Colonic mucosa (tissue), 4 donors: Measurements from ENCODE around the gene TLE4. TPM values are rescaled to one million over a fixed set of nuclear protein-coding genes. Genes with fewer than 3 reads are reported as not detected.

Experiments used
- DNase-seq: peaks from one replicate; pipeline ENCODE4 v3.0.0-alpha.2; 2020
- H3K27ac ChIP-seq: fragments of 200-600 bp; one replicate; pipeline ENCODE4 v1.8.0; 2021
- H3K27me3 ChIP-seq: fragments of 200-600 bp; one replicate; pipeline ENCODE4 v1.8.0; 2021
- H3K36me3 ChIP-seq: fragments of 200-600 bp; one replicate; pipeline ENCODE4 v1.8.0; 2021
- H3K4me1 ChIP-seq: fragments of 200-600 bp; one replicate; pipeline ENCODE4 v1.8.0; 2021; ENCODE audit warnings: mild to moderate bottlenecking
- H3K4me3 ChIP-seq: fragments of 200-600 bp; one replicate; pipeline ENCODE4 v1.8.0; 2021
- H3K9ac ChIP-seq, 2 donors: one replicate each; pipeline ENCODE4 v1.7.0; 2013; ENCODE audit warnings: control low read depth in 2 of 2, low read depth in 2 of 2, low read length in 2 of 2
- H3K9me3 ChIP-seq: fragments of 200-600 bp; one replicate; pipeline ENCODE4 v1.8.0; 2021
- CTCF ChIP-seq: fragments of 200-600 bp; IDR thresholded peaks from one replicate; pipeline ENCODE4 v1.8.0; 2022; ENCODE audit warnings: antibody characterized with exemption, mild to moderate bottlenecking
- intact Hi-C: fragments of 100-400 bp; cut with DNase I; formaldehyde crosslinking; loops from one replicate; pipeline ENCODE4 v1.14.1; 2022
- total RNA-seq, 2 donors: library from RNA; stranded (reverse); fragmentation: NEBNext Ultra II Directional in 1 of 2; extraction: Animal tissue kit (Norgen Biotek cat#: 25700) in 1 of 2; gene quantifications; one replicate each; pipeline ENCODE4 v1.2.1, GENCODE V29; 2021
- donor health status: healthy.
- donor health status: DM: no; HTN: no; CAD: no.
- donor health status: DM: no; HTN: no; CAD: no.

The TLE4 gene
- total RNA-seq, 2 donors from 2014 or later, result 8.0 to 17.6 TPM

GRCh38 chr9:79711874-79712273, 140.1 kb downstream of the TLE4 start:
- no peak overlapping the region for H3K9ac ChIP-seq
- peaks cover 4% of the 10 kb centered on the region for H3K36me3 ChIP-seq
- H3K4me3 ChIP-seq, result no peak overlapping the region
- DNase-seq, result no peak
- H3K27me3 ChIP-seq, result no peaks in the 10 kb centered on the region
- H3K9me3 ChIP-seq, result no peaks in the 10 kb centered on the region
- intact Hi-C loops, result no loop called here
- no peak for TF ChIP-seq CTCF
- no peaks in the 10 kb centered on the region for H3K4me1 ChIP-seq
- no peak overlapping the region for H3K27ac ChIP-seq

GRCh38 chr9:79719021-79719420, 147.3 kb downstream of the TLE4 start:
- no peak for DNase-seq
- no peak overlapping the region for H3K4me3 ChIP-seq
- TF ChIP-seq CTCF, result no peak
- intact Hi-C loops, result no loop called here
- H3K9me3 ChIP-seq, result no peaks in the 10 kb centered on the region
- H3K4me1 ChIP-seq, result no peaks in the 10 kb centered on the region
- no peak overlapping the region for H3K9ac ChIP-seq
- H3K36me3 ChIP-seq, result no peaks in the 10 kb centered on the region
- no peaks in the 10 kb centered on the region for H3K27me3 ChIP-seq
- no peak overlapping the region for H3K27ac ChIP-seq

GRCh38 chr9:79719989-79720388, 148.2 kb downstream of the TLE4 start:
- TF ChIP-seq CTCF, result no peak
- Histone ChIP-seq H3K36me3 (no peaks in the 10 kb centered on the region), H3K27me3 (no peaks in the 10 kb centered on the region), H3K4me3 (no peak overlapping the region), H3K9me3 (no peaks in the 10 kb centered on the region), H3K4me1 (no peaks in the 10 kb centered on the region), H3K9ac (no peak overlapping the region), H3K27ac (no peak overlapping the region)
- intact Hi-C loops, result no loop called here
- no peak for DNase-seq

GRCh38 chr9:79731171-79731890, 159.6 kb downstream of the TLE4 start:
- Histone ChIP-seq H3K36me3 (no peaks in the 10 kb centered on the region), H3K9ac (no peak overlapping the region), H3K9me3 (no peaks in the 10 kb centered on the region), H3K27me3 (no peaks in the 10 kb centered on the region), H3K4me1 (no peaks in the 10 kb centered on the region), H3K4me3 (no peak overlapping the region), H3K27ac (no peak overlapping the region)
- DNase-seq, result no peak
- intact Hi-C loops, result no loop called here
- TF ChIP-seq CTCF, result no peak

- no peak overlapping the region for H3K4me3 ChIP-seq
- no peak overlapping the region for H3K27ac ChIP-seq
- no peaks in the 10 kb centered on the region for H3K36me3 ChIP-seq
- TF ChIP-seq CTCF, result no peak
- no peaks in the 10 kb centered on the region for H3K4me1 ChIP-seq
- H3K9me3 ChIP-seq, result no peaks in the 10 kb centered on the region
- H3K27me3 ChIP-seq, result no peaks in the 10 kb centered on the region
- intact Hi-C loops, result no loop called here
- no peak for DNase-seq
- H3K9ac ChIP-seq, result no peak overlapping the region
Measured at GRCh38 chr9:79735023-79735779, 163.4 kb downstream of the TLE4 start.
